NCI-H2171 treated with DMSO at 0.1 percent for 48 hours (cell line): ENCODE measurements around the gene GPR62.
"Not testable (repeated sequence)": the region's sequence is repeated elsewhere in the genome, so short reads cannot be mapped to it uniquely, and the experiment has no call there.

Experiments used
- DNase-seq: peaks from one replicate; lab custom pipeline; 2025; lab: John Stamatoyannopoulos, UW

Gene GPR62

GRCh38 chr3:51992017-51992682 is 37.0 kb downstream of the GPR62 start:
- no peak for DNase-seq

DNA sequence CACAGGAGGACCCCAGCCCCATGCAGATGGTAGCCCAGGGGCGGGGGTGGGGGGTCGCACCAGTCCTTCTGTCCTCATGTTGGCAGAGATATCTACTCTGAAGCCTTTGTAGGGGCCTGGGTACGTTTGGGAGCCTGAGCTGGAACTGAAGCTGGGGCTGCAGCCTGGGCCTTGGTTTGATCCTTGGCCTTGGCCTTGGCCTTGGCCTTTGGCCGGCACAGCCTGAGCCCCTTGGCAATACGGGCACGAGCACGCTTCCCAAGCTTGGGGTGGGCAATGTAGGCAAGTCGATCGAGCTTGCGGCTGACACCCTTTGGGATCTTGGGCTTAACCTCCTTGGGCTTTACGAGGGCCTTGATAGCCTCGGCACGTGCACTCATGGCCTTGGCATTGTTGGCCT is 38.5 kb downstream of the GPR62 start:
- not testable (repeated sequence) for DNase-seq

DNA sequence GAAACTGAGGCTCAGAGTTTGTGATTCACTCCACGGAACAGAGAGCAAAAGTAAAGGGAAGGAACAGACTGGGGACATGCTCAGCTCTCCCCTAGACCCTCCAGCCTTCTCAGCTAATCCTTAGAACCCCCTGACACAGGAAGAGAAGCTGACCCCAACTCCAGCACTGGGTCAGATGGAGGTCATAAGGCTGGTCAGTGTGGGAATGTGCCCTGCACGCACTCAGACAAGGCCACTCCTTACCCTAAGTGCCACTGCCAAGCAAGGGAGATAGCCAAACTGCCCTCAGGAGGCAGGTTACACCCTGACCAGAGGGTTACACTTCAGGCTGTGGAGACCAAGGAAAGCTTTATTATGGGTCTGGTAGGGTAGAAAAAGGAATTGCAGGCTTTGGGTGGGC is 39.3 kb downstream of the GPR62 start:
- no peak for DNase-seq

GRCh38 chr3:51995346-51996163 is 40.4 kb downstream of the GPR62 start, which contains the start of gene RPL29:
Gene RPL29 (minus strand): TSS chr3:51995895. CDS start chr3:51995461, 434 bp downstream.
- DNase-seq: peak; percentile 93

DNA sequence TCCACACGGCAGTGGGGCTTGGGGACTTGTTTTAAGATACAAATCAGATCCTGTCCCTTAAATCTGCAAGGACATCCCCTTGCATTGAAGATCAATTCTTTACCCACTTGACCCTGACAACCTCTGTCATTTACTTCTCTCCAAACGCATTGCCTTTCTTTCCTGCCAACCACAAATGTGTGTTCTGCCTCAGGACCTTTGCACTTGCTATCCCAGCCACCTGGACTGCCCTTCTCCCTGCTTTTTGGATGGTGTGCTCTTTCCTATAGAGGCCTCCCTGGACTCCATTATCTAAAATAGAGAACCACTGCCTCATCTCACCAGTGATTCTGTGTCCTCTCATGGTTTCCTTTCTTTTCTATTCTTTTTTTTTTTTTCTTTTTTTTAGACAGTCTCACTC is 42.0 kb downstream of the GPR62 start:
- DNase-seq: no peak

DNA sequence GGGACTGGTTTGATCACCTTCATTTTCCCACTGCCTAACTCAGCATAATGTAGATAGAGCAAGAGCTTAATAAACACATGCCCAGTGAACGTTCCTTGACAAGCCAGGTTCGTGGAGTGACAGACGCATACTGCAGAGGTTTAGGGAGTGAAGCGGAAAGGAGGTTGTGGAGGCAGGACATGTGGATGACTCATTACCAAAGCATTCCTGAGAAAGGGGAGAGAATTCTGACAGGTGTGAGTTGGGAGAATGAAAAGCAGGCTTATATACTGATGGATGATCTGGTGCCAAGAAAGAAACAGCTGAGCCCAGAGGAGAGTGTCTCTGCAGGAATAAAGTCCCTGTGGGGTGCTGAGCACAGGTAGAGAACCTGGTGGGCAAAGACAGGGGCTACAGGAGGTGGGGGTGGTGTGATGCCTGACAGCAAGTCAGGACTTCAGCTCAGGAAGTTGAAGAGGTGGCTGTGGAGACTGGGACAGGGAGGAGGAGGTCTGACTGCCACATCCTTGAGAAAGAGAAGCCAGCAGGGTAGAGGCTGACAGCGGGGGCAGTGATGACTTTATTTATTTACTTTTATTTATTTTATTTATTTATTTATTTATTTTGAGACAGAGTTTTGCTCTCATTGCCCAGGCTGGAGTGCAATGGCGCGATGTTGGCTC is 42.9 kb downstream of the GPR62 start:
- DNase-seq: peak; percentile 31

GRCh38 chr3:51998774-51999173 is 43.6 kb downstream of the GPR62 start:
- DNase-seq: no peak

DNA sequence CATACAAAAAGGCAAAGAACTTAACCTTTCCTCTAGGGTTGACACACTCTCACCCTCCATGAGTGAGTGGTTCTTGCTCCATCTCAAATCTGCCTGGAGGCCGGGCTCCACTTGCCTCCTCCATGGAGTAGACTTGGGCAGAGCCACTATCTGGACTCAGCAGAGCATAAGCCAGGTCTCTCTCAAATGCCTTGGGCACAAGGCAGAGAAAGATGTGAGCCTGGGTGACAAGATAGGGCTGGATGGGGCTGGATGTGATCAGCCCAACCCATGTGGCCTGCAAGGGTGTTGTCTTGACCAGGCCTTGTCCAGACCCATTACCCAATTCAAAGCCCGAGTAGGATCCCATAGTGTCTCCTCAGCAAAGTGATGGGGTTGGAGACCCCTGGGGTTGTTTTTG is 44.7 kb downstream of the GPR62 start:
- no peak for DNase-seq

GRCh38 chr3:52001443-52001974 is 46.3 kb downstream of the GPR62 start:
- DNase-seq: peak; percentile 74

GRCh38 chr3:52002748-52003147 is 47.6 kb downstream of the GPR62 start:
- no peak for DNase-seq

DNA sequence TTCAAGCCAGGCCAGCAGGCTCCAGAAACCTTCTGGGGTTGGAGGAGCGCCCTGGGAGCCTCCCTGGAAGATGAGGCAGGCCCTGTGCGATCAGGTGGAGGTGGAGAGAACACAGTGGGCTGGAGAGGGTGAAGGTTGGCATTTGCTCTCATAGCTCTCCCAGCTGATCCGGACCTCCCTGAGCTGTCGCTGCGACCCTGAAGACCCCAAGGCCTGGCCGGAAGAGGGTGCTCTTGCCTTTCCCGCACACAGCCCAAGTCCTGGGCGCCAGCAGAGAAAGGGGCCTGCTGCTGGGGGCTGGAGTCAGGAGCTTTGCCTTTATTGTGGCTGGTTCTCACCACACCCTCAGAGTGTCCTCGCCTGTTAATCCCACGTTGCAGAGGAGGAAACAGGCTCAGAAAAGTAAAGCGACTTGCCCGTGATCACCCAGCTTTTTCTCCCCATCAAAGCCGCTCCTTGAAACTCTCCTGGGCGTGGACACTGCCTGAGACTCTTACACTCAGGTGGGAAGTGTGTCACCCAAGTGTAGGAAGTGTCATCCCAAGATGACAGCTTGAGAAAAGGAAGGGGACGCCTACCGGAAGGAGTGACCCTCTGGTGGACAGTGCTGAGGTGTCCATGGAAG is 49.1 kb downstream of the GPR62 start:
- DNase-seq: peak; percentile 2

- DNase-seq: no peak
These were observed 49.8 kb downstream of the GPR62 start for GRCh38 chr3:52004906-52005395.

DNA sequence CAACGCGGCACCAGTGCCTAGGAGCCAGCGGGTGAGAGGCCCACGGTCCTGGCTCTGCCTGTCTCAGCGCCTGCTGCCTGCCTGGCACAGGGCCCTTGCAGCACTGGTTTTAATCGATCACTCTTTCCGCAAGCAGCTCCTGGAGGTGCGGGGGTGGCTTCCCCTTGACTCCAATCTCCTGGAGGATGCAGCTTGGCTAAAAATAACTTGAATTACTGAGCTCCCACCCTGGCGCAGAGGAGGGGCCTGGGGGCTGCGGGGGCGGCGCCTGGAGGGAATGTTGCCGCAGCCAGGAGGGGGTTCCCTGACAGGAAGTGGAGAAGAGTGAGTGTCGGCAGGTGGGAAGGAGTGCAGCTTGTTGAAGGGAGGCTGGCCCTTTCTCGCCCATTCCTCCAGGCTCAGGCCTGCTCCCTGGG is 50.4 kb downstream of the GPR62 start:
- peak; percentile 53 for DNase-seq

GRCh38 chr3:52006017-52006819 is 51.0 kb downstream of the GPR62 start:
- DNase-seq: no peak

DNA sequence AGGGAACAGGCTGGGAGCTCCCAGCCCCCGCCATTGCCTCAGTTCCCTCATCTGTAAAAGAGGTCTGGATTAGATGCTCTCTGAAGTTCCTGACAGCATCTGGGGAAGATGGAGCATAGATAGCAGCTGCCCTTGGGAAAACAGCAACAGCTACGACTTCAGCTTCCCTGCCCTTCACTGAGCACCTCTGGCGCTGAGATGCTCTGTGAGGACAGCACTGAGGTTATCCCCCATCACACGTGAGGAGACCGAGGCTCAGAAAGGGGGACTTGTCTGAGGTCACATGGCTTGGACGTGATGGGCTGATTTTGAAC is 51.6 kb downstream of the GPR62 start:
- no peak for DNase-seq
